Calu3 (cell line): ENCODE results near the gene GSTT2B. TPM values are rescaled to one million over a fixed set of nuclear protein-coding genes. Genes with fewer than 3 reads are reported as not detected.
"Not testable (repeated sequence)": the region's sequence is repeated elsewhere in the genome, so short reads cannot be mapped to it uniquely, and the experiment has no call there.

Experiments used
- BruUV-seq: library from RNA; stranded (reverse); fragments of 400-500 nt; replicated peaks from 2 replicates; lab custom pipeline; 2021; lab: Mats Ljungman, UMichigan
- CTCF ChIA-PET: fragments of 300-600 bp; sonication (Branson Sonifier 250); formaldehyde crosslinking; loops from one replicate; lab custom pipeline; 2022; ENCODE audit warnings: antibody characterized with exemption; lab: Charles Lee
- DNase-seq: peaks from one replicate; pipeline ENCODE4 v3.0.0; 2022
- H3K27ac Mint-ChIP-seq: one replicate; pipeline ENCODE4 v1.8.0; 2022; ENCODE audit warnings: mixed read lengths; ENCODE audit not compliant: unreplicated experiment
- H3K27me3 Mint-ChIP-seq: one replicate; pipeline ENCODE4 v1.8.0; 2022; ENCODE audit warnings: mixed read lengths; ENCODE audit not compliant: unreplicated experiment
- H3K36me3 Mint-ChIP-seq: one replicate; pipeline ENCODE4 v1.8.0; 2022; ENCODE audit warnings: mild to moderate bottlenecking, moderate library complexity, mixed read lengths; ENCODE audit not compliant: insufficient read depth, unreplicated experiment
- H3K4me1 Mint-ChIP-seq: one replicate; pipeline ENCODE4 v1.8.0; 2022; ENCODE audit warnings: mild to moderate bottlenecking, low read depth, mixed read lengths; ENCODE audit not compliant: unreplicated experiment
- H3K4me3 Mint-ChIP-seq: one replicate; pipeline ENCODE4 v1.8.0; 2022; ENCODE audit warnings: mild to moderate bottlenecking, low read depth, moderate library complexity, mixed read lengths; ENCODE audit not compliant: unreplicated experiment
- H3K9me3 Mint-ChIP-seq: one replicate; pipeline ENCODE4 v1.8.0; 2022; ENCODE audit warnings: low read depth, mixed read lengths; ENCODE audit not compliant: unreplicated experiment
- intact Hi-C: fragments of 100-400 bp; cut with micrococcal nuclease; formaldehyde crosslinking; loops from one replicate; pipeline ENCODE4 v1.10.0; 2022; ENCODE audit not compliant: unreplicated experiment
- total RNA-seq: library from RNA; stranded (reverse); gene quantifications from 2 replicates; pipeline ENCODE4 v1.2.3, GENCODE V29; 2022
- TF ChIP-seq, protein P1 (sequence below): fragments of 200-600 bp; IDR thresholded peaks from one replicate; pipeline ENCODE4 v1.8.0; 2022; ENCODE audit warnings: antibody characterized with exemption; ENCODE audit not compliant: unreplicated experiment

Gene GSTT2B
- total RNA-seq, 1 experiment from 2014 or later = 3.6 TPM

DNA sequence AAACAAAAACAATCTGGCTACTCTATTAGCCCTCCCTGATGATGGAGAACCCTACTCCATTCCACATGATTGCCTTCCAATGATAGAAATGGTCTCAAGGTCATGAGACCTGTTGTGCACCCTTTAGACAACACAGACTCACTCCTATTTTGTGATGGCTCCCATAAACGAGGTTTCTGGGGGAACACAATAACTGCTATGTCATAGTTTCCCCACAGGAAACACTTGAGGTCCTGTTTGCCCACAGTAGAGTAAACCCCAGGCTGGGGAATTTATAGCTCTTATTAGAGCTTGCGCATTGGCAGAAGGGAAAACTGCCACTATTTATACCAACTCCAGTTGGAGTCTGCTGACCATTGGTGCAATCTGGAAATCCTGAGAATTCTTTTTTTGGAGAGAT lies 38.1 kb downstream of the GSTT2B start:
- BruUV-seq = no TSS peak
- no peaks in the 10 kb centered on the region for H3K4me1 Mint-ChIP-seq
- no peaks in the 10 kb centered on the region for H3K27me3 Mint-ChIP-seq
- no peak overlapping the region for H3K27ac Mint-ChIP-seq
- H3K36me3 Mint-ChIP-seq = peaks cover 27% of the 10 kb centered on the region
- DNase-seq = no peak
- TF ChIP-seq, protein P1, sequence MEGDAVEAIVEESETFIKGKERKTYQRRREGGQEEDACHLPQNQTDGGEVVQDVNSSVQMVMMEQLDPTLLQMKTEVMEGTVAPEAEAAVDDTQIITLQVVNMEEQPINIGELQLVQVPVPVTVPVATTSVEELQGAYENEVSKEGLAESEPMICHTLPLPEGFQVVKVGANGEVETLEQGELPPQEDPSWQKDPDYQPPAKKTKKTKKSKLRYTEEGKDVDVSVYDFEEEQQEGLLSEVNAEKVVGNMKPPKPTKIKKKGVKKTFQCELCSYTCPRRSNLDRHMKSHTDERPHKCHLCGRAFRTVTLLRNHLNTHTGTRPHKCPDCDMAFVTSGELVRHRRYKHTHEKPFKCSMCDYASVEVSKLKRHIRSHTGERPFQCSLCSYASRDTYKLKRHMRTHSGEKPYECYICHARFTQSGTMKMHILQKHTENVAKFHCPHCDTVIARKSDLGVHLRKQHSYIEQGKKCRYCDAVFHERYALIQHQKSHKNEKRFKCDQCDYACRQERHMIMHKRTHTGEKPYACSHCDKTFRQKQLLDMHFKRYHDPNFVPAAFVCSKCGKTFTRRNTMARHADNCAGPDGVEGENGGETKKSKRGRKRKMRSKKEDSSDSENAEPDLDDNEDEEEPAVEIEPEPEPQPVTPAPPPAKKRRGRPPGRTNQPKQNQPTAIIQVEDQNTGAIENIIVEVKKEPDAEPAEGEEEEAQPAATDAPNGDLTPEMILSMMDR = no peak
- CTCF ChIA-PET = no interaction called here
- no peak overlapping the region for H3K4me3 Mint-ChIP-seq
- H3K9me3 Mint-ChIP-seq = peaks cover 4% of the 10 kb centered on the region
- intact Hi-C loops = no loop called here

DNA sequence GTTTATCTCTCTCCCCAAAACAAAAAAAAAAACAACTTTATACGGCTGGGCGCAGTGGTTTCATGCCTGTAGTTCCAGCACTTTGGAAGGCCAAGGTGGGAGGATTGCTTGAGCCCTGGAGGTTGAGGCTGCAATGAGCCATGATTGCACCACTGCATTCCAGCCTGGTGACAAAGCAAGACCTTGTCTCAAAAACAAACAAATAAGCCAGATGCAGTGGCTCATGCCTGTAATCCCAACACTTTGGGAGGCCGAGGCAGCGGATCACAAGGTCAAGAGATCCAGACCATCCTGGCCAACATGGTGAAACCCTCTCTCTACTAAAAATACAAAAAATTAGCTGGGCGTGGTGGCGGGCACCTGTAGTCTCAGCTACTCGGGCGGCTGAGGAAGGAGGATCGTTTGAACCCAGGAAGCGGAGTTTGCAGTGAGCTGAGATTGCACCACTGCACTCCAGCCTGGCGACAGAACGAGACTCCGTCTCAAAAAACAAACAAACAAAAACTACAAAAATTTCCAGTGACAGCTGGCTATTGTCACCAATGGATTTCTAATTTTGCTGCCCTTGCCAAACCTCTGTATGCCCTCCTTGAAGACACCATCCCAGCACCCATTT lies 39.3 kb downstream of the GSTT2B start:
- intact Hi-C loops, BruUV-seq, H3K27me3 Mint-ChIP-seq, H3K4me3 Mint-ChIP-seq, H3K9me3 Mint-ChIP-seq, H3K4me1 Mint-ChIP-seq, H3K27ac Mint-ChIP-seq: not testable (repeated sequence)
- CTCF ChIA-PET = interaction anchor here (0.7 kb wide), 2 partner anchors 49 to 281 kb away, joined by 3 read pairs; no protein-coding TSS in a partner anchor
- peak; percentile 16 for DNase-seq
- peaks cover 16% of the 10 kb centered on the region for H3K36me3 Mint-ChIP-seq

DNA sequence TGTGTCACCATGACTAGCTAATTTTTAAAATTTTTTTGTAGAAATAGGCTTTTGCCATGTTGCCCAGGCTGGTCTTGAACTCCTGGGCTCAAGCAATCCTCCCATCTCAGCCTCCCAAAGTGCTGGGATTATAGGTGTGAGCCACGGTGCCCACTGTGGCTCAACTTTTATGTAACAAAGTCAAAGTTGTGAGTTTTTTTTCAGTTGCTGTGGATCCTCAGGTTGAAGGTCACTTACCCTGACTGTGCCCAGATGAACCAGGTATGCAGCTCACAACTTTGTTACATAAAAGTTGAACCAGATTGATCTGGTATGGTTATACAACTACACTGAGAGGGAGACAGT lies 40.8 kb downstream of the GSTT2B start:
- intact Hi-C loops, H3K9me3 Mint-ChIP-seq, H3K4me1 Mint-ChIP-seq, DNase-seq, H3K27me3 Mint-ChIP-seq, H3K27ac Mint-ChIP-seq, BruUV-seq, H3K4me3 Mint-ChIP-seq: not testable (repeated sequence)
- CTCF ChIA-PET = interaction anchor here (1.4 kb wide), 1 partner anchor 10 kb away, joined by 4 read pairs; no protein-coding TSS in a partner anchor
- H3K36me3 Mint-ChIP-seq = peaks cover 15% of the 10 kb centered on the region

DNA sequence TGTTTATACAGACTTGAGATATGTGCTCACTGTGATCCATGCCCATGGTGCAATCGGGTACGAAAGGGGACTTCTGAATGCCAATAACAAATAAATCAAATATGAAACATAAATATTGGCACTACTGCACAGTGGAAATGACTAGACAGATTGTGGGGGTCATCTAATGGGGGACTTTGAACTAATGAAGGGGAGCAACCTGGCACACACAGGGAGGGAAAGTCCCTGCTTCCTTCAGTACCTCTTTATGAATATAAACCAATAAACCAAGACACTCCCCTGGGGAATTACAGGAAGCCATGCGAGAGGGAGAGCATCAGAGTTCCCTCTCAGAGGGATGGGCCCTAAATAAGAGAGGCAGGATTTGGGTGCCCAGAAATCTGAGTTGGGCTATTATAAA lies 45.7 kb downstream of the GSTT2B start:
- H3K9me3 Mint-ChIP-seq = no peaks in the 10 kb centered on the region
- H3K27ac Mint-ChIP-seq = no peak overlapping the region
- BruUV-seq = no TSS peak
- H3K27me3 Mint-ChIP-seq = no peaks in the 10 kb centered on the region
- CTCF ChIA-PET = no interaction called here
- DNase-seq = no peak
- no peak overlapping the region for H3K4me3 Mint-ChIP-seq
- intact Hi-C loops = no loop called here
- peaks cover 10% of the 10 kb centered on the region for H3K4me1 Mint-ChIP-seq
- TF ChIP-seq, protein P1 = no peak
- H3K36me3 Mint-ChIP-seq = peaks cover 11% of the 10 kb centered on the region

DNA sequence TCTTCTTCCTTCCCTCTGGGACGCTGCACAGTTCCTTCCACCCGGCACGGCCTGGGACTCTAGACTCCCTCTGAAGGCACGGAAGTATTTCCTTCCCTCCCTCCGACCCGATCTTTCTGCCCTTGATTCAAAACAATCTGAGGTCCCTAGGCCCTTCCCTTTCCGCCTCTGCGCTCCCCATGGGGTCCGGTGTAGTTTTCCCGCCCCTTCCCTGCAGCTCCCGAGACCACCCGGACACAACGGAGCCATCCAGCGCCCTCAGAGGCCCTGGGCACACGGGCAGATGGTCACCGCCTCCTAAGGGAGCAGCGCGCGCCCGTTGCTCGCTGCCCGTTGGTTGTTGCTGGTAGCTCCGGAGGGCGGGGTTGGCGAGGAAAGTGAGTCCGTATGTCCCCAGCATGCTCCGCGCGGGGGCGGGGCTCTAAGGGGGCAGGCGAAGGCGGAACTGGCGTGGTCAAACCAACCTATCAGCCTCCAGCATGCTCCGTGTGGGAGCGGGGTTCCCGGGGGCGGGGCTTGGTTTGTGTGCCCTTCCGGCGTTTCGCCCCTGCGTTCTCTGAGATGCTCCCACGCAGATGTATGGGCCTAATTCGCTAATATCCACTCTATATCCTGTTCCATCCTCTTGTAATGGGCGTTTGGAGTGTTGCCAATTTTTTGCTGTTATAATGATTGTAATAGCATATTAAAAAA lies 47.2 kb downstream of the GSTT2B start:
- Mint-ChIP-seq H3K4me1 (peaks cover 10% of the 10 kb centered on the region), H3K9me3 (no peaks in the 10 kb centered on the region), H3K4me3 (peak overlapping the region; percentile 82), H3K27me3 (no peaks in the 10 kb centered on the region), H3K36me3 (peaks cover 11% of the 10 kb centered on the region), H3K27ac (peak overlapping the region; percentile 90)
- CTCF ChIA-PET = interaction anchor here (1.0 to 1.2 kb wide), 3 partner anchors 11 to 64 kb away, joined by 3 read pairs; partner anchors contain the start of gene MIF
- TSS peak; percentile 13 for BruUV-seq
- intact Hi-C loops = no loop called here
- TF ChIP-seq, protein P1 = no peak
- DNase-seq = peak; percentile 100
